GM12864 (cell line): ENCODE measurements around the gene OSM.
A peak's percentile ranks its signal among the peaks of the same experiment; 100 is the strongest.

Source experiments
- DNase-seq: peaks from one replicate; pipeline ENCODE4 v3.0.0-alpha.2; 2011; ENCODE audit warnings: low read depth
- H3K4me3 ChIP-seq: 2 replicates; pipeline ENCODE4 v1.5.1; 2011; ENCODE audit warnings: mild to moderate bottlenecking, low read depth, low read length, control low read depth
- TF ChIP-seq, protein P1 (sequence below): IDR thresholded peaks from 2 replicates; pipeline ENCODE4 v1.5.1; 2011; ENCODE audit warnings: low read depth, mild to moderate bottlenecking, moderate library complexity, low read length, control low read depth, inconsistent platforms; ENCODE audit errors: missing control alignments

OSM gene

DNA sequence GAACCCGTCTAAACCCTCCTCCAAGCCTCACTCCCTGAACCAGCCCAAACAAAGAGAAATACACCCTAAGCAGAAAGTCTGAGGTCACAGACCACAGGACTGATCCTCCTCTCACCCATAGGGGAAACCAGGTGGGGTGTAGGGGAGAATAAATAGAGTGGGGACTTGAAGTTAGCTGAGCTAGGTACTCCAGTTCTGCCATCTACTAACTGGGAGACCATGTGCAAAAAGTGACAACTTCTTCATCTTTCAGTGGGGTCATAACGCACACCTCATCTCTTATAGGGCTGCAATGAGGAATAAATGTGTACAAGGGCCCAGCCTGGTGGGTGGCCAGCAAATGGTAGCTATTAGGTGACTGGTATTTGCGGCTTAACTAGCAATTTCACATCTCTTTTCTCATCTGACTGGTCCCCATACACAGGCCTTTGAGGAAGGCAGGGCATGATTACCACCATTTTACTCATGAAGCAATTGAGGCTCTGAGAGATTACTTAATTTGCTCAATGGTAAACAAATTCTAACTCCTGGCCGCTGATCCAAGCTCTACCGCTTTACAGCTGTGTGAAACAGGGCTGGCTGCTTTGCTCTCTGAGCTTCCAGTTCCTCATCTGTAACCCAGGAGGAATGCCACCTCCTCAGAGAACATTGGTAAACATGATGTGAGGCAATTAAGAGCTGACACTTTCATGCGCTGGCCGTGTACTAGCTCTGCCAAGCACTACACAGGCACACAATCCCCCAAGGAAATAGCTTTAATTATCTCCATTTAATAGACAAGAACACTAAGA lies 43.5 kb upstream of the OSM start:
- TF ChIP-seq, protein P1, sequence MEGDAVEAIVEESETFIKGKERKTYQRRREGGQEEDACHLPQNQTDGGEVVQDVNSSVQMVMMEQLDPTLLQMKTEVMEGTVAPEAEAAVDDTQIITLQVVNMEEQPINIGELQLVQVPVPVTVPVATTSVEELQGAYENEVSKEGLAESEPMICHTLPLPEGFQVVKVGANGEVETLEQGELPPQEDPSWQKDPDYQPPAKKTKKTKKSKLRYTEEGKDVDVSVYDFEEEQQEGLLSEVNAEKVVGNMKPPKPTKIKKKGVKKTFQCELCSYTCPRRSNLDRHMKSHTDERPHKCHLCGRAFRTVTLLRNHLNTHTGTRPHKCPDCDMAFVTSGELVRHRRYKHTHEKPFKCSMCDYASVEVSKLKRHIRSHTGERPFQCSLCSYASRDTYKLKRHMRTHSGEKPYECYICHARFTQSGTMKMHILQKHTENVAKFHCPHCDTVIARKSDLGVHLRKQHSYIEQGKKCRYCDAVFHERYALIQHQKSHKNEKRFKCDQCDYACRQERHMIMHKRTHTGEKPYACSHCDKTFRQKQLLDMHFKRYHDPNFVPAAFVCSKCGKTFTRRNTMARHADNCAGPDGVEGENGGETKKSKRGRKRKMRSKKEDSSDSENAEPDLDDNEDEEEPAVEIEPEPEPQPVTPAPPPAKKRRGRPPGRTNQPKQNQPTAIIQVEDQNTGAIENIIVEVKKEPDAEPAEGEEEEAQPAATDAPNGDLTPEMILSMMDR: peak; percentile 18
- H3K4me3 ChIP-seq: no peak overlapping the region
- no peak for DNase-seq

DNA sequence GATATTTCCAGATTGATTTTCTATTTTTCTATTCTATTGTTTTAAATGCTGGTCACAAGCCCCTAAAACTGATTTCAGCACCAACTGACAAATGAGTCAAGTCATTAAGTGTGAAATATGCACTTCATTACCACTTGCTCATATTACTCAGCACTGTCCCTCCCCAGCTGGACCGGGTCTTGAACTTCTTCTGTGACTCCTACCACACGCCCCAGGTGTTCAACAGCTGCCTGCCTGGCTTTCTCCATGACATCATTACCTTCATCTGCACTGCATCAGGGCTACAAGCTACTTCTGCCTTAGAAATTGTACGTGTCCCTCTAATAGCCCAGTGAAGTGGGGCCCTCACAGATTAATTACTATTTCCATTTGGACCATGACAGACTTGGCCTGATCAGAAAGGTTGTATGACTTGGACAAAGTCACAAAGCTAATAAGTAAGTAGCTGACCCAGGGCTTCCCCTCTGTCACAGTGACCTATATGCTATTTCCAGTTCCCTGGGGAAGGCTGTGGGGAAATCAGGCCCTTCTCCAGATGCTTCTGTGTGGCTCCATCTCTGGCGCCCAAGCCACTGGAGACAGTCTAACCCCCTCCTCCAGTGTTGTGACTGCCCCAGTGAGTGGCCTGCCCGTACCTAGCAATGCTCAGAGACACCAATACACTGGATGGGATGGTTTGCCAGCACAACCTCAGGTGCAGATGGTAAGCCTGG lies 42.0 kb upstream of the OSM start:
- DNase-seq: peak; percentile 73
- H3K4me3 ChIP-seq: no peak overlapping the region
- TF ChIP-seq, protein P1: no peak

DNA sequence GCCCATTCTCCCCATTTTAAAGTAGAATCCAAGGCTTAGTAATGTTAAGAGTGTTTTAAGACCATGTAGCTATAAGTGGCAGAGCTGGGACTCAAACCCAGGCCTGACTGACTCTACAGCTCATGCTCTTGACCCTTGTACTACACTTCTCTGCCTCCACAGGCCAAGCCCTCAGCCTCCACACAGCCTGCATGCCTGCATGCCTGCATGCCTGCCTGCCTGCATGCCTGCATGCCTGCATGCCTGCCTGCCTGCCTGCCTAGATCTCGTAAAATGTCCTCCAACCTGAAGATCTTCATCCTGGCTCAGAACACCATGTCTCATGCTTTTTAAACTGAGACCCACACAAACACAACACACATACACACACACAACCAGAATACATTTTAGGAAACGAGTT lies 41.4 kb upstream of the OSM start:
- no peak overlapping the region for H3K4me3 ChIP-seq
- no peak for DNase-seq
- TF ChIP-seq, protein P1: no peak

DNA sequence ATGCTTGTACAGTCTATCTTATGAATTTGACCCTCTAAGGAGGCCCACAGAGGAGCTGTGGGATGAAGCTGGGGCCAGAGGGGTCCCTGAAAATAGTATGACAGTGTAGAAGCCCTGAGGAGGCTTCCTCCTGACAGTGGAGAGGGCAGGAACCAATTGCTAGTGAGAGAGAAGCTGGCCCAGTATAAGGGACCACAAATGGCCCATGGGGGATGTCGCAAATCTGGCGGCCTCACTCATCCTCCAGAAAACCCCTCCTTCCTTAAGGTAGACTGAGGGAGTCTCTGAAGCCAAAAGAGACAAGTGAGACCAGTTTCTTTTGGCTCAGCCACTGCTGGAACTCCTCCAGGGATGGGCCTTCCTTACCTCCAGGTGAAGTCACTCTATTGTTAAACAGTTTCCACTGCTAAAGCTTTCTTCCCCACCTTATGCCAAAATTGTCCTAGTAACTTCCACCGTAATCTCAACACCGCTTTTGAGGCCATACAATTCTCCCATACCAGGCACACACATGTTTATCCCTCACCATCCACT lies 40.5 kb upstream of the OSM start:
- DNase-seq: no peak
- TF ChIP-seq, protein P1: no peak
- no peak overlapping the region; the same call in 1 of the 2 replicates for H3K4me3 ChIP-seq

DNA sequence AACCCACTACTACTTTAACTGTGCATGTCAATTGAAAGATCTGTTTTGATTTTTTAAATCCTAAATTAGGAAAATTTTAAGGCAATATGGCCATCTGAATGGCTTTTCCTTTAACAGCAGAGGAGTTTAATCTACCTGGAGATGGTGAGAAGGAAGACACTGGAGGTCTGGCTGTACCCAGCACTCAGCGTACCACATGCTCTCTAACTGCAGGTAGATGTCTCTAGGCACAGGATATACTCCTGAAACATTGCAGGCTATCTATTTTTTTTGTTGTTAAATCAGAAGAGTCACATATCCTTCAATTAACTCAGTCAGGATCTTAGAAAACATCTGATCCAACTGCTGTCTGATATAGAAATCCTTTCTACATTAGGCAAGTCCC lies 40.0 kb upstream of the OSM start:
- TF ChIP-seq, protein P1: no peak
- no peak overlapping the region; the same call in 1 of the 2 replicates for H3K4me3 ChIP-seq
- no peak for DNase-seq

DNA sequence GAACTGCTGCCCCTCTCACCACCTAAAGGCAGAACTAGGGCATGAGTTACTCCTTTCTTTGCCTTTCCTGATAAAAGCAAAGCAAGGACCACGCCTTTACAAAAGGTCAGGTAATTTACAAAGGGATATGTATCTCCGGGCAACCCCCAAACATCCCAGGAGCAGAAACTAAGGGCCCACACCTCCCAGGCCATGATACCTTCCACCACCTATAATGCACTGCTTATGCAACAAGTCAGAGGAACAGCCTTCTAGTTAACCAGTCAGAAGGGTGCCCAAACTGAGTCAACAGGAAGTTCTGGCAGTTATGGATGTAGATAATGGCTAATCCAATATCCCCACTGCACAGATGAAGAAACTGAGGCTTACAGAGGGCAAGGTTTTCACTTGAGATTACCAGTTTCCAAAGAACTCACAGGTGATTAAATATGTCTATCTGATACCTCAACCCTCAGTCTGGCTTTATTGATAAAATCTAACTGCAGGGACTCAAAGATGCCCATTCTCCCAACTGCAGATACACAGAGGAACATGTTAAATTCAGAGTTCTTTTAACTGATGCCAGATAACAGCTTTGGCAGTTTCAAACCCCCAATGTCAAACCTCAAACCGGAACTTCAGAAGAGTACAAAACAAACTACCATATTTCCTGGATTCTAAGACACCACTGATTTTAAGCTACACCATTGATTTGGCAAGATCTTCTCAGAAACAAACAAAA lies 39.4 kb upstream of the OSM start:
- TF ChIP-seq, protein P1: no peak
- peak overlapping the region; percentile 34 for H3K4me3 ChIP-seq
- no peak for DNase-seq
